A549 treated with Mapracorat at 1 μM for 4 hours (cell line): Measurements from ENCODE around the gene HCN2. TPM values are rescaled to one million over a fixed set of nuclear protein-coding genes. Genes with fewer than 3 reads are reported as not detected.

Experiments used
- total RNA-seq: library from RNA; stranded (reverse); fragments of 200-300 nt; extraction: Qiagen RNA extraction; gene quantifications from 5 replicates; pipeline ENCODE4 v1.2.3, GENCODE V29; 2022

The HCN2 gene
- total RNA-seq = 25.9 to 39.7 TPM (median 37.5 TPM) in 5 replicates

DNA sequence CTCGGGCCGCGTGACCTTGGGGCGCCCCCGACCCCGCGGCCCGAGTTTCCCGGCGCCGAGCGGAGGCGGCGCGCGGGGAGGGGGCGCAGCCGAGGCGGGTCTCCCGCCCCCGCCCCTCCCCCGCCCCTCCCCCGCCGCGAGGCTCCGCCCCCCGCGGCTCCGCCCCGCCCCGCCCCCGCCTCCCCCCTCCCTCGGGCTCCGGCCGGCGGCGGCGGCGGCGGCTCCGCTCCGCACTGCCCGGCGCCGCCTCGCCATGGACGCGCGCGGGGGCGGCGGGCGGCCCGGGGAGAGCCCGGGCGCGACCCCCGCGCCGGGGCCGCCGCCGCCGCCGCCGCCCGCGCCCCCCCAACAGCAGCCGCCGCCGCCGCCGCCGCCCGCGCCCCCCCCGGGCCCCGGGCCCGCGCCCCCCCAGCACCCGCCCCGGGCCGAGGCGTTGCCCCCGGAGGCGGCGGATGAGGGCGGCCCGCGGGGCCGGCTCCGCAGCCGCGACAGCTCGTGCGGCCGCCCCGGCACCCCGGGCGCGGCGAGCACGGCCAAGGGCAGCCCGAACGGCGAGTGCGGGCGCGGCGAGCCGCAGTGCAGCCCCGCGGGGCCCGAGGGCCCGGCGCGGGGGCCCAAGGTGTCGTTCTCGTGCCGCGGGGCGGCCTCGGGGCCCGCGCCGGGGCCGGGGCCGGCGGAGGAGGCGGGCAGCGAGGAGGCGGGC is at the start of gene HCN2:
Gene HCN2, plus strand, starts transcription at position 189 of the 703 bp plus-strand sequence. Its CDS starts 65 bp downstream, at position 254.

DNA sequence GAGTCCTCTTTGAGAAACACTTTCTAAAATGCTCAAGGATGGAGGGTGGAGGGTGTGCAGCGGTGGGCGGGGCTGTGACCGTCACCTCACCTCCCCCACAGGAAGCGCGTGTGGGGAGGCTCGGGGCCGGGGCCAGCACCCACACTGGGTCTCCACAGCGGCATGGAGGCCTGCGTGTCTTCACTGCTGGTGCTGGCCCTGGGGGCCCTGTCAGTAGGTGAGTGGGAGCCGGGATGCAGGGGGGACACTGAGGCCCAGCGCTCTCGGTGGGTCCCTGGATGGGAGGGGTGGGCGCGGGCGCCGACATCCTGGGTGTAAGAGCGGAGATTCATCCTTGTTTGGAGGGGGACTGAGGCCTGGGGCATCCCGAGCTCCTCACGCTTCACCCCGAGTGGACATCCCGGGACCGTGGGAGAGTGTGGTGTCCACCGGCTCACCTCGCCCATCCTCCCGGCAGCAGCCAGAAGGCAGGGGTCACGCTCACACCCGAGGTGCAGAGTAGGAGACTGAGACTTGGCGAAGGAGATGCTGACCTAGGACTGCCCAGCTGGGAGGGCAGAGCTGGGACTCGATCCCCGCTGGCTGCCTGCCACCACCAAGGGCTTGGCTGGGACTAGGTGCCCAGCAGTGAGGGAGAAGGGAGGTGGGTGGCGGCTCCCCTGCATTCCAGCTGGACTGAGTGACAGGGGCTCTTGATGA is 45.6 kb upstream of the HCN2 start, which contains the start of gene GZMM:
Gene GZMM, plus strand, starts transcription at position 144 of the 699 bp plus-strand sequence. Its CDS starts 19 bp downstream, at position 163.

DNA sequence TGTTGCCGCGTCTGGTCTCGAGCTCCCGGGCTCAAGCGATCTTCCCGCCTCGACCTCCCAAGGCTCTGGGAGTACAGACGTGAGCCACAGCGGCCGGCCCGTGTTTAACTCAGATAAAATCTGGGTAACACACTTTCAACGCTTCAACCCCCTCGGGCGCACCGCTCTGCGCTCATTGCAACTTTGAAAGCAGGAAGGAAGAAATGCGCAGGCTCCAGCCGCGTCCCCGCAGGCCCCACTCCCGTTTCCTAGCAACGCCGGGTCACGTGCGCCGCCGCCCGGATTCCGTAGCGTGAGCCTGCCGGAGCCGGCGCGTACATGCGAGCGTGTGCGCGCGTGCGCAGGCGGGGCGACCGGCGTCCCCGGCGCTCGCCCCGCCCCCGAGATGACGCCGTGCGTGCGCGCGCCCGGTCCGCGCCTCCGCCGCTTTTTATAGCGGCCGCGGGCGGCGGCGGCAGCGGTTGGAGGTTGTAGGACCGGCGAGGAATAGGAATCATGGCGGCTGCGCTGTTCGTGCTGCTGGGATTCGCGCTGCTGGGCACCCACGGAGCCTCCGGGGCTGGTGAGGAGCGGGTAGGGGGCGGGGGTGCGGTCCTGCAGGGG is 17.4 kb upstream of the HCN2 start, which contains the start of gene BSG:
Gene BSG, plus strand, starts transcription at position 457 of the 603 bp plus-strand sequence. Its CDS starts 39 bp downstream, at position 496.

DNA sequence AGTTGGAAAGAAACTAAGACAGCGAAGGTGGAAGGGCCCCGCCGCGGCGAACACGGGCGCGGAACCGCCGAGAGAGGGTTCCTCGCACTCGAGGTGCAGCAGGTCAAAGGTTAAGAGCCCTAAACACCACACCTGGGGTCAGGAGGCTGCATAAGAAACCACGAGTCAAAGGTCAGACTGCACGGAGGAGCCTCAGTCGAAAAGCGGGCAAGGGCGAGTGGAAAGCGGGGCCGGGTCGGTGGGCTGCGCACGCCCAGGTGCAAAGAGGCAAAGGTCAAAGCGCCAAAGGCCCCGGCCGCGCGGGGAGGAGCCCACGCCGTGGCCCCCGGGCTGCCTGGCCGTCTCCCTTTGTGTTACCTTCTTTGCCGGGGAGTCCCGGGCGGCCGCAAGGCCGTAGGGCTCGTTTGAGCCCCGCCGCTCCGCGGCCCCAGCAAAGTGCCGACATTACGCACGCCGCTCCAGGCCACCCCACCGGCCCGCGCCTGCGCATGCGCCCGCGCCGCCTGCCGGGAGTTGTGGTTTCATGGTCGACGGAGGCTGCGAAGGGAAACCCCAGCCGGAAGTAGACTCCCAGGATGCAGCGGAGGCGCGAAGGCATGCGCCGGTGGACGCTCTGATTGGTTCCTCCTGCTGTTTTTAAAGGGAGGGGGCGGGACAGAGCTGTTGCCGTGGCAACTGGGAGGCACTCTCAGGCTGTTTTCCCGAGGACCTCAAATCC is 43.5 kb downstream of the HCN2 start, which contains the start of gene POLRMT:
Gene POLRMT, minus strand, starts transcription at position 470 of the 718 bp plus-strand sequence. Its CDS starts 25 bp downstream, at position 445.

DNA sequence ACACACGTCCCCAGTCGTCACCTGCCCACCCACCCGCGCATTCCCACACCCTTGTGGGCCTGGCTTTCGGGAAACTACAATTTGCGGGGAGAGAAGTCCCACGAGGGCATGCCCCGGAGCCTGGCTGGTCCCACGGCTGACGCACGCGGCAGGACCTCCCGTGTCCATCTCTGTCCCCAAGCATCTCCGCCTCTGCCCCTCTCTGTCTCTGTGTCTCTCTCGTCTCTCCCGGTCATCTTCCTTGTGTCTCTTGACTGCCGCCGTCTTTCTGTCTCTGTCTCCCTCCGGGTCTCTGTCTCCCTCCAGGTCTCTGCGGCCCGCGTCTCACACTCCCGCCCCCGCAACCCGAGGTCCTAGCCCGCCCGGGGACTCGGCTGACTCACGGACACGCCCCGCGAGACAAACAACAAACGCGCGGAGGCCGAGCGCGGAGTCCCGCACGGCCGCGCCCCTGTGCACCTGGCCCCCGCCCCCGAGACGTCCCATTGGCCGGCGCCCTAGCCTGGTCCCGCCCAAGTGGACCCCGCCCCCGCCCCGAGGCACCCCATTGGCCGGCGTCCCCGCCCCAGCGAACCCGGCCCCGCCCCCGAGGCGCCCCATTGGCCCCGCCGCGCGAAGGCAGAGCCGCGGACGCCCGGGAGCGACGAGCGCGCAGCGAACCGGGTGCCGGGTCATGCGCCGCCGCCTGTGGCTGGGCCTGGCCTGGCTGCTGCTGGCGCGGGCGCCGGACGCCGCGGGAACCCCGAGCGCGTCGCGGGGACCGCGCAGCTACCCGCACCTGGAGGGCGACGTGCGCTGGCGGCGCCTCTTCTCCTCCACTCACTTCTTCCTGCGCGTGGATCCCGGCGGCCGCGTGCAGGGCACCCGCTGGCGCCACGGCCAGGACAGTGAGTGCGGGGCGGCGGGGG is 49.8 kb downstream of the HCN2 start, which contains the start of gene FGF22:
Gene FGF22, plus strand, starts transcription at position 627 of the 908 bp plus-strand sequence. Its CDS starts 47 bp downstream, at position 674.

DNA sequence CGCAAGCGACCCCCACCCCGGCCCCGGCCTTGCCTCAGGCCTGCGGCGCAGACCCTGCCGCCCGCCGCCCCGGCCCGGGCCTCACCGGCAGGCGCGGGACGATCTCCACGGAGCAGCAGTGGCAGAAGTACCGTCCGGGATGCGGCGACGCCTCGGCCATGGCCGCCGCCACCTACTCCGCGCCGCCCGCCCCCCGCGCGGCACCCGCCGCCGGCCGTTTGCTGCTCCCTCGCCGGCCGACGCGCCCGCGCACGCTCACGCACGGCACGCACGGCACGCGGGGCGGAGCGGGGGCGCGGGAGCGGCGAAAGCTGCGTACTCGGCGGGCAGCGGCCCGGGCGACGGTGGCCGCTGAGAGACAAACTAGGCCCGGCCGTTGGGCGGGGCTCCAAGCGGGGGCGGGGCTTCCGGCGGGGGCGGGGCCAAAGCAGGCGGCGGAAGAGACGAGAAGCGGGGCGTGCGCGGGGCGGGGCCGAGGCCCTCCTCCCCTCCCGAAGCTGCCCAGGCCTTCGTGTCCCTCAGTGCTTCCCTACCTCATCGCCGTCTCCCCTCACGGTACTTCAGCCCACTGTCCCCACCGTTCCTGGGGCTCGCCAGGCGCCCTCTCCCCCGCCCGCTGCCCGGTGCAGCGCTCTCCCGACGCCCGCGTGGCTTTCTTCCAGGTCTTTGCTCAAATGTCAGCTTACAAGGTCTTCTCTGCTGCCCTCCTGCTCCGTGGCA is 73.4 kb downstream of the HCN2 start, which contains the start of gene RNF126:
Gene RNF126, minus strand, starts transcription at position 253 of the 720 bp plus-strand sequence. Its CDS starts 93 bp downstream, at position 160.

Other genes with a start within 250 kb of the HCN2 start
- 14.0 to 23.9 TPM (median 19.6 TPM) in 5 replicates for gene MIER2, start 245.1 kb upstream of the HCN2 start, total RNA-seq
- gene C2CD4C, start 180.7 kb upstream of the HCN2 start, total RNA-seq = 0.30 to 0.73 TPM (median 0.51 TPM) in 5 replicates
- 0.60 to 1.8 TPM (median 1.4 TPM) in 5 replicates for gene SHC2, start 128.8 kb upstream of the HCN2 start, total RNA-seq
- gene MADCAM1, start 93.4 kb upstream of the HCN2 start, total RNA-seq = 0.07 to 0.49 TPM (median 0.45 TPM) in 5 replicates
- 10.6 to 18.0 TPM (median 17.2 TPM) in 5 replicates for gene TPGS1, start 82.4 kb upstream of the HCN2 start, total RNA-seq
- 59.0 to 102 TPM (median 94.1 TPM) in 5 replicates for gene CDC34, start 58.1 kb upstream of the HCN2 start, total RNA-seq
- 0.29 to 0.56 TPM (median 0.46 TPM) in 5 replicates for gene GZMM, start 45.8 kb upstream of the HCN2 start, total RNA-seq
- gene BSG, start 17.3 kb upstream of the HCN2 start, total RNA-seq = 634 to 727 TPM (median 703 TPM) in 5 replicates
- 69.5 to 94.1 TPM (median 92.9 TPM) in 5 replicates for gene POLRMT, start 43.7 kb downstream of the HCN2 start, total RNA-seq
- gene FGF22, start 50.0 kb downstream of the HCN2 start, total RNA-seq = 0.28 to 0.77 TPM (median 0.72 TPM) in 5 replicates
- 52.1 to 76.4 TPM (median 74.4 TPM) in 5 replicates for gene RNF126, start 73.3 kb downstream of the HCN2 start, total RNA-seq
- gene FSTL3, start 86.5 kb downstream of the HCN2 start, total RNA-seq = 190 to 250 TPM (median 228 TPM) in 5 replicates
- 0.18 to 0.23 TPM in 2 of 5 replicates, not detected in the others for gene PRSS57, start 105.6 kb downstream of the HCN2 start, total RNA-seq
- gene PALM, start 119.1 kb downstream of the HCN2 start, total RNA-seq = 11.0 to 15.7 TPM (median 14.8 TPM) in 5 replicates
- gene MISP, start 161.2 kb downstream of the HCN2 start, total RNA-seq = 66.4 to 87.9 TPM (median 83.2 TPM) in 5 replicates
- gene PTBP1, start 207.6 kb downstream of the HCN2 start, total RNA-seq = 202 to 210 TPM (median 205 TPM) in 5 replicates
- 1.9 to 5.5 TPM (median 4.8 TPM) in 5 replicates for gene PLPPR3, start 232.1 kb downstream of the HCN2 start, total RNA-seq
- gene AZU1, start 238.0 kb downstream of the HCN2 start, total RNA-seq = 0.07 to 0.28 TPM (median 0.20 TPM) in 5 replicates